RWPE2 (cell line): Measurements from ENCODE around the gene MYH7.

Experiments
- ATAC-seq: fragments of 200-7000 bp; cut with Tn5 transposase; 3 replicates; pipeline ENCODE4 v1.9.1; 2021; ENCODE audit warnings: low read depth
- DNase-seq: peaks from one replicate; pipeline ENCODE4 v3.0.0-alpha.2; 2020; ENCODE audit warnings: low spot score
- H3K27ac ChIP-seq: fragments of 450-650 bp; 2 replicates; pipeline ENCODE4 v1.5.1; 2017; ENCODE audit warnings: mild to moderate bottlenecking; ENCODE audit not compliant: poor library complexity, severe bottlenecking
- H3K27me3 ChIP-seq: fragments of 250-450 bp; sonication (Bioruptor Pico); 2 replicates; pipeline ENCODE4 v1.5.1; 2021; ENCODE audit warnings: mild to moderate bottlenecking, moderate library complexity; ENCODE audit not compliant: insufficient read depth, poor library complexity, severe bottlenecking
- H3K36me3 ChIP-seq: fragments of 250-450 bp; sonication (Bioruptor Pico); 2 replicates; pipeline ENCODE4 v1.5.1; 2020; ENCODE audit warnings: low read depth, mild to moderate bottlenecking, moderate library complexity
- H3K4me1 ChIP-seq: fragments of 250-450 bp; sonication (Bioruptor Pico); 2 replicates; pipeline ENCODE4 v1.5.1; 2021; ENCODE audit warnings: mild to moderate bottlenecking, moderate library complexity; ENCODE audit not compliant: insufficient read depth, poor library complexity, severe bottlenecking
- H3K4me3 ChIP-seq: fragments of 250-450 bp; sonication (Bioruptor Pico); 2 replicates; pipeline ENCODE4 v1.5.1; 2021; ENCODE audit warnings: mild to moderate bottlenecking, moderate library complexity; ENCODE audit not compliant: severe bottlenecking
- H3K9me3 ChIP-seq: fragments of 250-450 bp; sonication (Bioruptor Pico); 2 replicates; pipeline ENCODE4 v1.5.1; 2021; ENCODE audit warnings: mild to moderate bottlenecking, moderate library complexity; ENCODE audit not compliant: severe bottlenecking
- CTCF ChIP-seq: fragments of 450-650 bp; IDR thresholded peaks from one replicate; pipeline ENCODE4 v1.5.1; 2017; ENCODE audit warnings: mild to moderate bottlenecking, moderate library complexity; ENCODE audit not compliant: poor library complexity, severe bottlenecking

MYH7 gene

GRCh38 chr14:23449314-23449713, 13.9 kb upstream of the MYH7 start:
- no peaks in the 10 kb centered on the region for H3K36me3 ChIP-seq
- H3K27ac ChIP-seq: no peak overlapping the region
- no peak for ATAC-seq
- H3K9me3 ChIP-seq: no peaks in the 10 kb centered on the region
- no peaks in the 10 kb centered on the region for H3K27me3 ChIP-seq
- no peak overlapping the region for H3K4me3 ChIP-seq
- DNase-seq: no peak
- no peaks in the 10 kb centered on the region for H3K4me1 ChIP-seq
- no peak for TF ChIP-seq CTCF

GRCh38 chr14:23447361-23448350, 12.2 kb upstream of the MYH7 start:
- no peak for DNase-seq
- H3K9me3 ChIP-seq: no peaks in the 10 kb centered on the region
- no peak for ATAC-seq
- no peak overlapping the region for H3K27ac ChIP-seq
- no peaks in the 10 kb centered on the region for H3K4me1 ChIP-seq
- no peaks in the 10 kb centered on the region for H3K27me3 ChIP-seq
- no peak for TF ChIP-seq CTCF
- no peak overlapping the region for H3K4me3 ChIP-seq
- no peaks in the 10 kb centered on the region for H3K36me3 ChIP-seq

- Histone ChIP-seq H3K9me3 (no peaks in the 10 kb centered on the region), H3K27ac (no peak overlapping the region), H3K36me3 (no peaks in the 10 kb centered on the region), H3K27me3 (no peaks in the 10 kb centered on the region), H3K4me3 (no peak overlapping the region), H3K4me1 (no peaks in the 10 kb centered on the region)
- DNase-seq: no peak
- ATAC-seq: no peak; the same call in 2 of the 3 replicates
- no peak for TF ChIP-seq CTCF
These were observed 10.9 kb upstream of the MYH7 start for GRCh38 chr14:23446291-23446851.

GRCh38 chr14:23445773-23446172, 10.3 kb upstream of the MYH7 start:
- H3K36me3 ChIP-seq: no peaks in the 10 kb centered on the region
- no peaks in the 10 kb centered on the region for H3K9me3 ChIP-seq
- DNase-seq (no peak), ATAC-seq (no peak)
- no peak for TF ChIP-seq CTCF
- H3K4me1 ChIP-seq: no peaks in the 10 kb centered on the region
- H3K27me3 ChIP-seq: no peaks in the 10 kb centered on the region
- H3K27ac ChIP-seq: no peak overlapping the region
- H3K4me3 ChIP-seq: no peak overlapping the region
